HepG2 (cell line): ENCODE measurements around the gene CCDC57. TPM values are rescaled to one million over a fixed set of nuclear protein-coding genes. Genes with fewer than 3 reads are reported as not detected.
A peak's percentile ranks its signal among the peaks of the same experiment; 100 is the strongest.

ENCODE experiments used
- ATAC-seq: fragments of 200-7000 bp; cut with Tn5 transposase; 3 replicates; pipeline ENCODE4 v1.9.1; 2020; ENCODE audit warnings: mild to moderate bottlenecking, moderate library complexity
- BruUV-seq: library from RNA; stranded (reverse); fragments of 400-500 nt; replicated peaks from 2 replicates; lab custom pipeline; 2021; lab: Mats Ljungman, UMichigan
- CTCF ChIA-PET: fragments of 300-600 bp; formaldehyde crosslinking; extraction: SDS; loops from one replicate; lab custom pipeline; 2021; ENCODE audit warnings: low total read pairs, inconsistent platforms, low intra/inter-chr PET ratio; lab: Yijun Ruan, JAX
- POLR2A ChIA-PET: fragments of 350-600 bp; sonication (Branson Sonifier 250); formaldehyde crosslinking; loops from one replicate; lab custom pipeline; 2020; ENCODE audit warnings: antibody characterized with exemption, inconsistent platforms; lab: Yijun Ruan, JAX
- DNase-seq: peaks from one replicate; pipeline ENCODE4 v3.0.0-alpha.2; 2015; ENCODE audit warnings: low spot score
- FAIRE-seq: peaks from 3 replicates; lab custom pipeline; 2011; peaks lifted over from hg19 to GRCh38; lab: Jason Lieb, UNC
- H2AFZ ChIP-seq: one replicate; pipeline ENCODE4 v1.6.1; 2011; ENCODE audit warnings: low read length, inconsistent platforms
- H3K27ac ChIP-seq: fragments of 300-600 bp; 3 replicates; pipeline ENCODE4 v1.8.0; 2011; ENCODE audit warnings: mixed run types, mild to moderate bottlenecking, mixed read lengths, low read length, inconsistent platforms; ENCODE audit not compliant: insufficient read depth; ENCODE audit errors: extremely low read length
- H3K27me3 ChIP-seq, 2 experiments: fragments of 200-600 bp in 1 of 2; 2 replicates in 1 of 2; 3 replicates in 1 of 2; pipeline versions ENCODE4 v1.6.0 to v1.8.0; 2011; ENCODE audit warnings: low read length in 2 of 2, mild to moderate bottlenecking in 2 of 2, moderate library complexity in 2 of 2, inconsistent platforms in 1 of 2; ENCODE audit not compliant: insufficient read depth in 2 of 2, control insufficient read depth in 1 of 2
- H3K36me3 ChIP-seq, 2 experiments: fragments of 200-600 bp in 1 of 2; replicated peaks in 1 of 2; 2 replicates in 1 of 2; 3 replicates in 1 of 2; pipeline versions ENCODE4 v1.5.1 to v1.8.0; 2011; ENCODE audit warnings: low read length in 2 of 2, inconsistent platforms in 1 of 2; ENCODE audit not compliant: insufficient read depth in 2 of 2, control insufficient read depth in 1 of 2
- H3K4me1 ChIP-seq: 2 replicates; pipeline ENCODE4 v1.5.1; 2012; ENCODE audit warnings: low read length, inconsistent platforms; ENCODE audit not compliant: insufficient read depth
- H3K4me2 ChIP-seq: 2 replicates; pipeline ENCODE4 v1.6.0; 2011; ENCODE audit warnings: low read depth, low read length, inconsistent platforms
- H3K4me3 ChIP-seq, 3 experiments: fragments of 200-600 bp in 1 of 3; sonication (generic), shearing (Covaris generic) in 1 of 3; replicated peaks in 1 of 3; 2 replicates each; pipeline ENCODE4 v1.5.1; 2011 to 2016; ENCODE audit warnings: low read length in 3 of 3, inconsistent platforms in 2 of 3, low read depth in 2 of 3, mild to moderate bottlenecking in 2 of 3, control low read depth in 1 of 3, mixed read lengths in 1 of 3; ENCODE audit not compliant: insufficient read depth in 1 of 3
- H3K79me2 ChIP-seq: one replicate; pipeline ENCODE4 v1.6.1; 2011; ENCODE audit warnings: low read length, inconsistent platforms; ENCODE audit not compliant: insufficient read depth
- H3K9ac ChIP-seq: 2 replicates; pipeline ENCODE4 v1.6.0; 2011; ENCODE audit warnings: mild to moderate bottlenecking, low read depth, low read length, inconsistent platforms; ENCODE audit not compliant: insufficient read depth
- H3K9me3 ChIP-seq: 2 replicates; pipeline ENCODE4 v1.5.1; 2012; ENCODE audit warnings: mild to moderate bottlenecking, low read length
- H4K20me1 ChIP-seq: 2 replicates; pipeline ENCODE4 v1.6.0; 2011; ENCODE audit warnings: inconsistent platforms, mild to moderate bottlenecking, low read length, moderate library complexity; ENCODE audit not compliant: insufficient read depth
- AGO1 ChIP-seq: fragments of 200-400 bp; formaldehyde crosslinking; IDR thresholded peaks from 2 replicates; pipeline ENCODE4 v1.6.1; 2017; ENCODE audit warnings: mild to moderate bottlenecking, low read depth, low read length, moderate library complexity; ENCODE audit not compliant: poor library complexity, severe bottlenecking
- AGO2 ChIP-seq: fragments of 200-400 bp; formaldehyde crosslinking; optimal IDR thresholded peaks from 2 replicates; pipeline ENCODE3; 2017; ENCODE audit warnings: mild to moderate bottlenecking, low read depth, low read length, moderate library complexity
- CC2D1A ChIP-seq: sonication (generic); formaldehyde crosslinking; IDR thresholded peaks from 2 replicates; pipeline ENCODE4 v1.8.1; 2023; ENCODE audit warnings: mild to moderate bottlenecking, missing genetic modification reagents
- JUND ChIP-seq: sonication (generic); formaldehyde crosslinking; IDR thresholded peaks from 2 replicates; pipeline ENCODE4 v1.8.0; 2022; ENCODE audit warnings: mild to moderate bottlenecking, missing genetic modification reagents
- MED13 ChIP-seq: sonication (generic); formaldehyde crosslinking; IDR thresholded peaks from 2 replicates; pipeline ENCODE4 v1.5.0; 2020; ENCODE audit warnings: missing genetic modification reagents
- NFIB ChIP-seq: sonication (generic); formaldehyde crosslinking; IDR thresholded peaks from 2 replicates; pipeline ENCODE4 v1.9.0; 2021; ENCODE audit warnings: missing genetic modification reagents, mild to moderate bottlenecking, borderline replicate concordance
- PAF1 ChIP-seq: IDR thresholded peaks from 2 replicates; pipeline ENCODE4 v1.6.1; 2016; ENCODE audit warnings: missing genetic modification reagents, missing compliant biosample characterization
- PBX2 ChIP-seq: IDR thresholded peaks from 2 replicates; pipeline ENCODE4 v1.6.1; 2016; ENCODE audit warnings: control low read depth
- POLR2A ChIP-seq, 2 experiments: IDR thresholded peaks; 2 replicates each; pipeline ENCODE4 v1.6.1; 2011; ENCODE audit warnings: low read depth in 2 of 2, low read length in 2 of 2, mild to moderate bottlenecking in 1 of 2, moderate library complexity in 1 of 2; ENCODE audit not compliant: insufficient read depth in 1 of 2
- POLR2G ChIP-seq: fragments of 200-400 bp; formaldehyde crosslinking; IDR thresholded peaks from 2 replicates; pipeline ENCODE4 v1.6.1; 2018; ENCODE audit warnings: mild to moderate bottlenecking, low read depth, low read length, moderate library complexity
- RBFOX2 ChIP-seq: fragments of 200-400 bp; formaldehyde crosslinking; IDR thresholded peaks from 2 replicates; pipeline ENCODE4 v1.6.1; 2017; ENCODE audit warnings: low read depth, mild to moderate bottlenecking, low read length
- RBM39 ChIP-seq: fragments of 200-400 bp; formaldehyde crosslinking; IDR thresholded peaks from one replicate; pipeline ENCODE4 v1.6.1; 2018; ENCODE audit warnings: antibody characterized with exemption, mild to moderate bottlenecking, low read depth, low read length; ENCODE audit not compliant: poor library complexity, severe bottlenecking
- REXO4 ChIP-seq: sonication (generic); formaldehyde crosslinking; IDR thresholded peaks from 2 replicates; pipeline ENCODE4 v1.8.0; 2022; ENCODE audit warnings: missing genetic modification reagents, mild to moderate bottlenecking, borderline replicate concordance
- SRF ChIP-seq: IDR thresholded peaks from 2 replicates; pipeline ENCODE4 v1.6.1; 2011; ENCODE audit warnings: mild to moderate bottlenecking, low read depth, low read length, moderate library complexity
- ZFP36 ChIP-seq: fragments of 150-350 bp; IDR thresholded peaks from 2 replicates; pipeline ENCODE4 v1.6.1; 2018; ENCODE audit warnings: borderline replicate concordance, low read length, low read depth; ENCODE audit not compliant: partially characterized antibody
- ZFY ChIP-seq: sonication (generic); formaldehyde crosslinking; IDR thresholded peaks from 2 replicates; pipeline ENCODE4 v1.4.0; 2020; ENCODE audit warnings: missing genetic modification reagents
- ZHX1 ChIP-seq: sonication (generic); formaldehyde crosslinking; IDR thresholded peaks from 2 replicates; pipeline ENCODE4 v1.8.1; 2022; ENCODE audit warnings: low read depth, mild to moderate bottlenecking, missing genetic modification reagents
- ZNF17 ChIP-seq: sonication (generic); formaldehyde crosslinking; IDR thresholded peaks from 2 replicates; pipeline ENCODE4 v1.5.0; 2020; ENCODE audit warnings: mild to moderate bottlenecking, missing genetic modification reagents
- ZNF432 ChIP-seq: sonication (generic); formaldehyde crosslinking; IDR thresholded peaks from 2 replicates; pipeline ENCODE4 v1.5.0; 2020; ENCODE audit warnings: missing genetic modification reagents, mild to moderate bottlenecking, borderline replicate concordance
- WGBS: methylation state at CpG from one replicate; pipeline ENCODE4 v1.1.6; 2017; ENCODE audit warnings: low lambda C conversion rate; 5-methylcytosine and 5-hydroxymethylcytosine counted together
- in situ Hi-C: cut with HindIII; loops from 2 replicates; pipeline ENCODE4 v1.10.0; 2017; ENCODE audit warnings: low pct_unique_long_range_greater_than_20kb; ENCODE audit not compliant: extremely low pct_ligation_motif_present
- intact Hi-C: fragments of 100-400 bp; cut with micrococcal nuclease; formaldehyde crosslinking; loops from one replicate; pipeline ENCODE4 v1.10.0; 2022; ENCODE audit not compliant: unreplicated experiment
- polyA plus RNA-seq, 8 experiments: library from polyadenylated mRNA; depleted of rRNA in 3 of 8; stranded (reverse) in 7 of 8; unstranded in 1 of 8; fragments of >200 nt; fragmentation: Illumina TruSeq in 4 of 8; extraction: Trizol in 4 of 8; gene quantifications; 2 replicates each; pipeline versions ENCODE4 v1.2.1 to v1.2.3, GENCODE V29; 2011 to 2016; ENCODE audit warnings: low read depth in 4 of 8, missing spikeins in 1 of 8, mixed read lengths in 1 of 8; ENCODE audit not compliant: insufficient read depth in 1 of 8
- total RNA-seq, 5 experiments: library from RNA; depleted of rRNA; stranded (reverse); fragments of >200 nt; fragmentation: Illumina TruSeq; extraction: Trizol; gene quantifications; 2 replicates each; pipeline ENCODE4 v1.2.3, GENCODE V29; 2016; ENCODE audit warnings: low read depth in 1 of 5

CCDC57 gene
- total and polyA plus RNA-seq, 2 of the 13 experiments (the other 11 are each of a cell fraction or from before 2014, with no cell fraction given), result 59.3 to 59.9 TPM

- TF ChIP-seq CC2D1A (CRISPR knock-in tag), result no peak
- TF ChIP-seq ZFY (CRISPR knock-in tag), result no peak
- TF ChIP-seq JUND (CRISPR knock-in tag), result no peak
- TF ChIP-seq ZFP36, result no peak
- TF ChIP-seq REXO4 (CRISPR knock-in tag), result no peak
- no peak for TF ChIP-seq PBX2
- TF ChIP-seq POLR2A (IDR thresholded peaks at IDR 0.05; ENCODE audit: insufficient read depth in 1 of 2, low read depth in 2 of 2, low read length in 2 of 2), result 0 out of 4 replicates have a peak, but pooled peaks of 1 of the 2 experiments have one; percentile 8
- peak; percentile 35; the same call in 1 of the 2 replicates for TF ChIP-seq RBFOX2
- no peak for TF ChIP-seq NFIB (CRISPR knock-in tag)
- TF ChIP-seq MED13, result no peak
- TF ChIP-seq, all 625 proteins: peak for 4
These were observed 152.0 kb downstream of the CCDC57 start (continued) for GRCh38 chr17:82060614-82061013.

GRCh38 chr17:82060001-82060380 is 152.7 kb downstream of the CCDC57 start:
- Histone ChIP-seq H3K36me3 (peaks cover 47 to 69% of the 10 kb centered on the region in 2 experiments), H3K79me2 (peaks cover 15% of the 10 kb centered on the region), H3K4me1 (peaks cover 51% of the 10 kb centered on the region), H3K9ac (no peak overlapping the region), H3K27me3 (no peaks in the 10 kb centered on the region), H3K4me2 (no peak overlapping the region), H2AFZ (no peak overlapping the region), H4K20me1 (no peaks in the 10 kb centered on the region), H3K9me3 (no peaks in the 10 kb centered on the region), H3K27ac (no peak overlapping the region), H3K4me3 (no peak overlapping the region)
- DNase-seq, result no peak
- BruUV-seq, result no TSS peak
- no peak for FAIRE-seq
- ChIA-PET CTCF (no interaction called here), POLR2A (interaction anchor here (1.6 kb wide), 1 partner anchor 22 kb away, joined by 7 read pairs; the partner anchor contains the start of gene DCXR)
- 96% methylated on average over 15 of the region's 16 CpGs for WGBS
- intact Hi-C loops, result no loop called here
- in situ Hi-C loops, result no loop called here
- TF ChIP-seq PAF1 (CRISPR knock-in tag) (0 out of 2 replicates have a peak, but pooled peaks have one; percentile 41), SRF (no peak), ZHX1 (CRISPR knock-in tag) (0 out of 2 replicates have a peak, but pooled peaks have one; percentile 3), RBFOX2 (peak; percentile 47; the same call in 1 of the 2 replicates), ZNF432 (CRISPR knock-in tag) (no peak), AGO2 (peak; percentile 16), RBM39 (peak; percentile 4), ZNF17 (CRISPR knock-in tag) (no peak), POLR2G (peak; percentile 33; the same call in 1 of the 2 replicates), AGO1 (peak; percentile 74)
- no peak for ATAC-seq
